Measurements from ENCODE around the gene FGF11.
"Not testable (repeated sequence)": the region's sequence is repeated elsewhere in the genome, so short reads cannot be mapped to it uniquely, and the experiment has no call there.

The FGF11 gene

GRCh38 chr17:7481842-7482741 is 42.8 kb downstream of the FGF11 start:
- DNase-seq: not testable (repeated sequence)

GRCh38 chr17:7482742-7483088 is 43.4 kb downstream of the FGF11 start:
- DNase-seq: not testable (repeated sequence)

- DNase-seq: peak; percentile 98
Measured at GRCh38 chr17:7483255-7484066, 44.1 kb downstream of the FGF11 start.

- peak; percentile 99 for DNase-seq
Measured at GRCh38 chr17:7484067-7484918, 45.0 kb downstream of the FGF11 start, which contains the start of gene POLR2A. Gene POLR2A (plus strand): TSS chr17:7484366.

- DNase-seq: peak; percentile 77
Measured at GRCh38 chr17:7484919-7485377, 45.6 kb downstream of the FGF11 start.

- DNase-seq: no peak
Measured at GRCh38 chr17:7486181-7486580, 46.9 kb downstream of the FGF11 start.

GRCh38 chr17:7490144-7490543 is 50.8 kb downstream of the FGF11 start:
- no peak for DNase-seq

- DNase-seq: no peak
Measured at GRCh38 chr17:7491583-7491982, 52.3 kb downstream of the FGF11 start.

GRCh38 chr17:7493941-7494340 is 54.6 kb downstream of the FGF11 start:
- no peak for DNase-seq

Data from DMS53 (cell line).